Activated T-helper 1 cell treated with anti-CD3 and anti-CD28 coated beads, Interleukin-2, amount 50 U/mL, for 16 hours (primary cell): Measurements from ENCODE around the gene PSME2.

Experiments
- DNase-seq, 2 donors: peaks; one replicate each; pipeline ENCODE4 v3.0.0-alpha.2; 2020; ENCODE audit warnings: low read depth in 1 of 2, low spot score in 1 of 2

The PSME2 gene

GRCh38 chr14:24156840-24157239 lies 10.4 kb upstream of the PSME2 start:
- DNase-seq: no peak

DNA sequence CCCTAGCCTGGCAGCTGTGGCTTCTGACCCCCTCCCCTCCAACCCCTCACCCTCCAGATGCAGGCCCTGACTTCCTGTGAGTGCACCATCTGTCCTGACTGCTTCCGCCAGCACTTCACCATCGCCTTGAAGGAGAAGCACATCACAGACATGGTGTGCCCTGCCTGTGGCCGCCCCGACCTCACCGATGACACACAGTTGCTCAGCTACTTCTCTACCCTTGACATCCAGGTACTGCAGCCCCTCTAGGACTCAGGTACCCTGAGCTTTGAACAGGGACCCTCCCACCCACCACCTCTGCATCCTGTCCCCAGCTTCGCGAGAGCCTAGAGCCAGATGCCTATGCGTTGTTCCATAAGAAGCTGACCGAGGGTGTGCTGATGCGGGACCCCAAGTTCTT lies 8.7 kb upstream of the PSME2 start:
- no peak for DNase-seq

DNA sequence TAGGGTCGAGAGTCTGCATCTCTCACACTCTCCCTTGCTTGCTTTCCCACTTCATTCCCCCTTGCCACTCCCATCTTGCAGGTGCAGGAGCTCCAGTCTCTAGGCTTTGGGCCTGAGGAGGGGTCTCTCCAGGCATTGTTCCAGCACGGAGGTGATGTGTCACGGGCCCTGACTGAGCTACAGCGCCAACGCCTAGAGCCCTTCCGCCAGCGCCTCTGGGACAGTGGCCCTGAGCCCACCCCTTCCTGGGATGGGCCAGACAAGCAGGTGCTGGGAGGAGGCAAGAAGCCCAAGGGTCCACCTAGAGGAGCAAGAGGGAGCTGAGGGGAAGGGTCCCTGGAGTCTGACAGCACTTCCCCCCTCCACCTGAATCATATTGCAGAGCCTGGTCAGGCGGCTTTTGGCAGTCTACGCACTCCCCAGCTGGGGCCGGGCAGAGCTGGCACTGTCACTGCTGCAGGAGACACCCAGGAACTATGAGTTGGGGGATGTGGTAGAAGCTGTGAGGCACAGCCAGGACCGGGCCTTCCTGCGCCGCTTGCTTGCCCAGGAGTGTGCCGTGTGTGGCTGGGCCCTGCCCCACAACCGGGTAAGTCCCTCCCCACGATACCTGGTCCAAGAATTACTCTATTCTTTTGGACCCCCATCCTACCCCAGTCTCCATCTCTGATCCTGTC lies 5.1 kb upstream of the PSME2 start:
- DNase-seq: no peak

GRCh38 chr14:24150993-24151392 lies 4.6 kb upstream of the PSME2 start:
- no peak for DNase-seq

DNA sequence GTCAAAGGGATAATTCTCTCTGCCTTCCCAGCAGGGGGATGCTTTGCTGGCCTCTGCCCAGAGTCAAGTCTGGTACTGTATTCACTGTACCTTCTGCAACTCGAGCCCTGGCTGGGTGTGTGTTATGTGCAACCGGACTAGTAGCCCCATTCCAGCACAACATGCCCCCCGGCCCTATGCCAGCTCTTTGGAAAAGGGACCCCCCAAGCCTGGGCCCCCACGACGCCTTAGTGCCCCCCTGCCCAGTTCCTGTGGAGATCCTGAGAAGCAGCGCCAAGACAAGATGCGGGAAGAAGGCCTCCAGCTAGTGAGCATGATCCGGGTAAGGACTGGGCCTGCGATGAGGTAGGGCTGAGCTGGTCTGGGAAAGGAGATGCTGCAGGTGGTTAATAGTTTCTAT lies 4.2 kb upstream of the PSME2 start:
- no peak for DNase-seq

GRCh38 chr14:24150061-24150460 lies 3.7 kb upstream of the PSME2 start:
- DNase-seq: no peak

DNA sequence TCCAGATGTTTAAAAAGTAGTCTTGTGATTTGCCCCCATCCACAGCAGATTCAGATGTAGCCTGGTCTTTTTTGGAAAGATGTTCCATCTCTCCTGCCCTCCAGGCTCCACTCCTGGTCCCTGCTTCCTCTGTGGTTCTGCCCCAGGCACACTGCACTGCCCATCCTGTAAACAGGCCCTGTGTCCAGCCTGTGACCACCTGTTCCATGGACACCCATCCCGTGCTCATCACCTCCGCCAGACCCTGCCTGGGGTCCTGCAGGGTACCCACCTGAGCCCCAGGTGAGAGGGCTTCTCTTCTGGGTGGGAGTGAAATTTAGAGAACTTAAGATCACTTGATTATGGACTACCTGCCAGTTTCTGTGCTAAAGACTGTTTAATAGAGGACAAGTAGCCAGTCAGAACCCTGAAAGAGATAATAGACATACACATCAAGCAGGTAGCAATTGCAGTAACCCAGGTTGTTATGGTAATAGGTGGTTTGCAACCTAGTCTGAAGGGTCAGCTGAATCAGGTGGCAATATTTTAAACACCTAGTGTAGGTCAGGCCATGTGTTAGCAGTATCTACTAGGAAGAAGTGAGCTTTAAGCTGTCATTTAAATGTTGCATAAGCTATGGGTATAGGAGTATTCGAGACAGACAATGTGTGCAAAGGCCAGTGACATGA lies 3.0 kb upstream of the PSME2 start:
- no peak for DNase-seq

DNA sequence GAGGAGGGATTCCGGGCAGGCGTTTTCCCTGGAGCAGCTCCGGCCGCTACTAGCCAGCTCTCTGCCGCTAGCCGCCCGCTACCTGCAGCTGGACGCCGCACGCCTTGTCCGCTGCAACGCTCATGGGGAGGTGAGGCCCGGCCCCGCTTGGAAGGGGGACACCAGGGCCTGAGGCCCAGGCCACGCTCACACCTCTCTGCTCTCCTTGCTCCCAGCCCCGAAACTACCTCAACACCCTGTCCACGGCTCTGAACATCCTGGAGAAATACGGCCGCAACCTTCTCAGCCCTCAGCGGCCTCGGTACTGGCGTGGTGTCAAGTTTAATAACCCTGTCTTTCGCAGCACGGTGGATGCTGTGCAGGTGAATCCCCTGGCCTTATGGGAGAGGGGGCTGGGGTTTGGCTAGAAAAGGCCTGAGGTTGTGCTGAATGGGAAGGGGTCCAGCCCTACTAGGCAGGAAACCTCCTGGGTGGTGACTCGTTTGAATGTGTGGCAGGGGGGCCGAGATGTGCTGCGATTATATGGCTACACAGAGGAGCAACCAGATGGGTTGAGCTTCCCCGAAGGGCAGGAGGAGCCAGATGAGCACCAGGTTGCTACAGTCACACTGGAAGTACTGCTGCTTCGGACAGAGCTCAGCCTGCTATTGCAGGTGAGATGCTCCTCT lies 1.5 kb upstream of the PSME2 start:
- no peak for DNase-seq

DNA sequence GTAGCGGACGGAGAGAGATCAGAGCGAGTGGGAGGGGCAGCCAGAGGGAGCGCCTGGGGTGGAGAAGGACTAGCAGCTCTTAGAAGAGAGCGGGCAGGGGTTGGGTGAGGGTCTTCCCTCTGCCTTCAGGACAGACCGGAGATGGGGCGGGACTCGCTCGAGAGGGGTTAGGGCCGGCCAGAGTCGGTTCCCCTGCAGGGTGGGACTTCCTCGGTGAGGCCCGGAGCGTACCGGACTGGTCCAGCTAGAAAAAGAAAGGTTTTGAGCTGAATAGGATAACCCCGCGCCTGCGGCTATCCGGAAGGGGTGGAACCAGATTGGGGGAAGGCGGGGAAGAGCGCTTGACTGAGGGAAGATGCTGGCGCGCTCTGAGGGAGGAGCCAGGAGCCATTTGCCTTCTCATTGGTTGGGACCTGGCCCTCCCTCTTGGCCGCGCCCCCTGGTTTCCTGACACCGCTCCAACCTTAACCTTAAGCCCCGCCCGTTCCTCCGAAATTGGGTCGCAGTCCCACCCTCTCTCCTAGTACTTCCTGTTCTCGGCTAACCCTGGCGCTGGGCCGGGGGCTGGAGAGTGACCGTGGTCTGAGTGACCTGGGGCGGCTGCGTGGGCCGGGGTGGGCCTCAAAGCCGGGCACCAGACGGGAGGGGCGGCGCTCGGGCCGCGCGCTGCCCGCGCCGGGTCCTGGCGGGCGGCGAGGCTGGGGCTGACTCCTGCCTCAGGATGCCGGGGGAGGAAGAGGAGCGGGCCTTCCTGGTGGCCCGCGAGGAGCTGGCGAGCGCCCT lies 759 bp upstream of the PSME2 start, which contains the start of gene RNF31:
TSS of gene RNF31 (plus strand) at position 521 of the 783 bp plus-strand sequence. CDS start at position 722, 201 bp downstream.
- DNase-seq: peak; percentile 94 to 95

DNA sequence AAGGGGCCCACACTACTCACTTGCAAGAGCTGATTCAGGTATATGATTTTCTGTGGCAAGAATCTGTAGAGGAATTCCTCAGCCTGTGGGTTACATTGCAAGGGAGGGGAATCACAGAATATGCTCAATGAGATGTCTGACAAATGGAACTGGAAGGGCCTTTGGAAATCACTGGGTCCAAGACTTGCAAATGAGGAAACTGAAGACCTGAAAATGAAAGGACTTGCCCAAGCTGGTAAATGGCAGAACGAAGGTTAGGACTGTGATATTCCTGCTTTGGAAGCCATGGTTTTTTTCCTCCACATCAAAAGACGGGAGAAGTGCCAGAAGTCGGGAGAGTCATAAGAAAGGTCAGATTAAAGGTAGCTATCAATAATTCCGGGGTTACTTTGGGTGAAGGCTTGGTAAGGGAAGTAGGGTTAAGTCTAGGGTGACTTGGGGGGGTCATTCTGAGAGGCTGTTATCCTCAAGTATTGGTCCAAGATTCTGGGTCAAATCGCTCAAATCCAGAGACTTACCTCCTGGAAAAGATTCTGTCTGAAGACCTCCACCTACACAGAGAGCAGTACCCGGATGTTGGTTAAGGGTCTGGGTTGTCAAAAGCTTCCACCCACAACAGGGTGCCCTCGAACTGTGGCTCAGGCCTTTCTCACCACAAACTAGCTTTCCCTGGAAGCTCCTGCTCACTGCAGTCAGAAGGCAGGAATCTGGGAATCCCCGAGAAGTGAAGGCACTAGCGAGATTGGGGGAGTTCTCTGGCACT lies 539 bp downstream of the PSME2 start:
- no peak for DNase-seq

DNA sequence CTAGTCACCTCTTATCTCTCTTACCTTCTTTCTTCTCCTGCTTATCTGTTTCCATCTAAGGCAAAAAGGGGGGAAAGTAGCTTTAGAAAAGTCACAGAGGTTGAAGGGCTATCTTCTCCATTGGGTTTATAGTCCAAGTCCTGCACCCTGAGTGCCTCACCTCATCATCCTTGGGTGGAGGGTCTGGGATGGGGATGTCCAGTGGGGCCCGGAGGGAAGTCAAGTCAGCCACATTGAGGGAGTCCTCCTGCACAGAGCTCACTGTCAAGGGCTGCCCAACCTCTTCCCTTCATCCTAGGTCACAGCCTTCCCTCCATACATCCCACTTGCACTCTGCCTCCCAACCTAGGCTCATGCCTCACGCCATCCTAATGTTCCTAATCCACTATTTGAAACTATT lies 1.2 kb downstream of the PSME2 start:
- DNase-seq: no peak

GRCh38 chr14:24144451-24144850 lies 2.0 kb downstream of the PSME2 start:
- no peak for DNase-seq

DNA sequence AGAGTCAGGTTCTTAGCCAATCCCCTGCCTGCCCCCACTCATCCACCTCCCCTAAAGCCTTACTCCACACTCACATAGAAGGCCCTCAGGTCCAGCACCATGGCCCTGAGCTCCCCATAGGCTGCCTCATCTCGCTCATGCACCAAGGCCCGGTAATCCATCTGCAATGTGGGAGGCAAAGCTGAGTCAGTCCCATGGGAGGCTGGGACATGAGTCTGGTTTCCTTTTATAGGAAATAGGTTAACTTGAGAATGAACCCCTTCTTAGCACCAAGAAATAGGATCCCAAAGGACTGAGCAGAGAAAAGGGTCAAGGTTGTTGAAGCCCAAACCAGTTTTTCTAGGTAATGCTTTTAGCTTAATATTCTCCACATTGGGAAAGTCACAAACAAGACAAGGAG lies 2.9 kb downstream of the PSME2 start:
- no peak for DNase-seq

GRCh38 chr14:24141097-24141880 lies 5.1 kb downstream of the PSME2 start, which contains the start of gene EMC9:
EMC9 (minus strand) TSS chr14:24141591; CDS start chr14:24141304, 287 bp downstream.
- peak; percentile 98 for DNase-seq

GRCh38 chr14:24139272-24139934 lies 7.0 kb downstream of the PSME2 start:
- DNase-seq: no peak

GRCh38 chr14:24138396-24139271 lies 7.8 kb downstream of the PSME2 start:
- no peak for DNase-seq

DNA sequence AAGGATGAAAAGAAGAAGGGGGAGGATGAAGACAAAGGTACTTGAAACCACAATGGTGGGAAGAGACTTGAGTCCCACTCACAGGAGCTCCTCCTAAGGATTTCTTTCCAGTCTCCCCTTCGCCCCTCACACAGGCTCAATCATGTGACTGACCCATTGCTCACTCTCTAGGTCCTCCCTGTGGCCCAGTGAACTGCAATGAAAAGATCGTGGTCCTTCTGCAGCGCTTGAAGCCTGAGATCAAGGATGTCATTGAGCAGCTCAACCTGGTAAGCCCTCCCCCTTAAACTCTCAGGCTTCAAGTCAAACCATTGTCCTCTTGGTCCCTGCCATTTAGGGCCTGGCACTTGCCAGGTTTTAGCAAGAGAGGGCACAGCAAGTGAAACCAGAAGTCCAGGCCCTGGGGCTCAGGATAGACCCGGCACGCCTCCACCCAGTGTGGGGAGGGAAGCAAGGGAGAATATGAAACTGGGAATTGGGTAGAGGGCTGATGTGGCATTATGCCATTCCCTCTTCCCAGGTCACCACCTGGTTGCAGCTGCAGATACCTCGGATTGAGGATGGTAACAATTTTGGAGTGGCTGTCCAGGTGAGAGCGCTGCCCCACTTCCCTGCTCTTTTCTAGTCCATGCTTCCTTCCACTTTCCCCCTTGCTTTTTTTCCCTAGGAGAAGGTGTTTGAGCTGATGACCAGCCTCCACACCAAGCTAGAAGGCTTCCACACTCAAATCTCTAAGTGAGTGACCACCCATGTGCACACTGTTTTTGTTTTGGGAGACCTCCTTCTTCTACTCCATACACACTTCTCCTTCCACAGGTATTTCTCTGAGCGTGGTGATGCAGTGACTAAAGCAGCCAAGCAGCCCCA lies 8.6 kb downstream of the PSME2 start:
- DNase-seq: no peak
